IMR-90 (cell line): Measurements from ENCODE around the gene AGBL1.

Source experiments
- BHLHE40 ChIP-seq: fragments of 150-350 bp; IDR thresholded peaks from 2 replicates; pipeline ENCODE4 v1.6.1; 2016; ENCODE audit warnings: mild to moderate bottlenecking, low read depth, low read length
- CEBPB ChIP-seq: IDR thresholded peaks from 2 replicates; pipeline ENCODE4 v1.6.1; 2012; ENCODE audit warnings: low read depth, low read length, improper control_type of control experiment
- CTCF ChIP-seq: conservative IDR thresholded peaks from 2 replicates; pipeline ENCODE4 v1.5.1; 2012; ENCODE audit warnings: mild to moderate bottlenecking, low read depth, low read length, improper control_type of control experiment
- MAFK ChIP-seq: IDR thresholded peaks from 2 replicates; pipeline ENCODE4 v1.6.1; 2012; ENCODE audit warnings: low read depth, low read length, improper control_type of control experiment
- MXI1 ChIP-seq: IDR thresholded peaks from 2 replicates; pipeline ENCODE4 v1.6.1; 2012; ENCODE audit warnings: low read depth, mild to moderate bottlenecking, low read length, moderate library complexity, borderline replicate concordance
- POLR2A ChIP-seq: IDR thresholded peaks from 2 replicates; pipeline ENCODE4 v1.6.1; 2012; ENCODE audit warnings: mild to moderate bottlenecking, low read depth, low read length
- RAD21 ChIP-seq: IDR thresholded peaks from 2 replicates; pipeline ENCODE4 v1.6.1; 2012; ENCODE audit warnings: low read length, improper control_type of control experiment
- RCOR1 ChIP-seq: IDR thresholded peaks from 2 replicates; pipeline ENCODE4 v1.6.1; 2012; ENCODE audit warnings: mild to moderate bottlenecking, low read length, improper control_type of control experiment; ENCODE audit not compliant: insufficient replicate concordance
- USF2 ChIP-seq: fragments of 150-350 bp; IDR thresholded peaks from 2 replicates; pipeline ENCODE4 v1.6.1; 2017; ENCODE audit warnings: mild to moderate bottlenecking, antibody characterized with exemption, low read length, low read depth

- TF ChIP-seq POLR2A (no peak), USF2 (no peak), RCOR1 (no peak), MAFK (no peak), CTCF (no peak), MXI1 (no peak), BHLHE40 (no peak), CEBPB (no peak), RAD21 (no peak)
Measured at GRCh38 chr15:86328658-86329057, 249.0 kb downstream of the AGBL1 start.
